NCI-H524 (cell line): ENCODE measurements around the gene MRGPRF.

Source experiments
- DNase-seq, 2 experiments: peaks; one replicate each; lab custom pipeline; 2025; lab: John Stamatoyannopoulos, UW

MRGPRF gene

GRCh38 chr11:69050592-69051380 is 37.7 kb upstream of the MRGPRF start:
- no peak for DNase-seq

GRCh38 chr11:69049490-69049867 is 36.4 kb upstream of the MRGPRF start:
- no peak for DNase-seq

GRCh38 chr11:69048694-69049489 is 35.8 kb upstream of the MRGPRF start, which contains the start of gene TPCN2:
TPCN2 (plus strand) TSS chr11:69048932; CDS start chr11:69048998, 66 bp downstream.
- DNase-seq: peak; percentile 94 to 97

- DNase-seq: no peak
Observed at GRCh38 chr11:69048031-69048693, 35.1 kb upstream of the MRGPRF start.

GRCh38 chr11:69044111-69045013 is 31.3 kb upstream of the MRGPRF start:
- peak; percentile 85 to 93 for DNase-seq

GRCh38 chr11:69041516-69041915 is 28.5 kb upstream of the MRGPRF start:
- no peak for DNase-seq

GRCh38 chr11:69040581-69041260 is 27.7 kb upstream of the MRGPRF start:
- no peak for DNase-seq

- no peak for DNase-seq
Observed at GRCh38 chr11:69040051-69040450, 27.0 kb upstream of the MRGPRF start.

GRCh38 chr11:69039501-69039900 is 26.5 kb upstream of the MRGPRF start:
- DNase-seq: no peak

- no peak for DNase-seq
Observed at GRCh38 chr11:69037544-69037943, 24.5 kb upstream of the MRGPRF start.

GRCh38 chr11:69037074-69037473 is 24.0 kb upstream of the MRGPRF start:
- no peak for DNase-seq

GRCh38 chr11:69035946-69036340 is 22.9 kb upstream of the MRGPRF start:
- no peak for DNase-seq

- no peak for DNase-seq
Observed at GRCh38 chr11:69035150-69035945, 22.3 kb upstream of the MRGPRF start.

- DNase-seq: no peak
Observed at GRCh38 chr11:69034123-69034867, 21.2 kb upstream of the MRGPRF start.

GRCh38 chr11:69033431-69033830 is 20.4 kb upstream of the MRGPRF start:
- DNase-seq: no peak

- no peak for DNase-seq
Observed at GRCh38 chr11:69032833-69033232, 19.8 kb upstream of the MRGPRF start.

- DNase-seq: no peak
Observed at GRCh38 chr11:69030301-69030700, 17.3 kb upstream of the MRGPRF start.

- DNase-seq: no peak
Observed at GRCh38 chr11:69027704-69028372, 14.8 kb upstream of the MRGPRF start.

- DNase-seq: no peak
Observed at GRCh38 chr11:69024509-69024908, 11.5 kb upstream of the MRGPRF start.
